ELF-1 (cell line): ENCODE measurements around the gene ABLIM2.
A peak's percentile ranks its signal among the peaks of the same experiment; 100 is the strongest.

Source experiments
- DNase-seq: peaks from one replicate; pipeline ENCODE4 v3.0.0-alpha.2; 2016; ENCODE audit warnings: low read depth, low spot score

ABLIM2 gene

GRCh38 chr4:8028884-8029568 is 129.6 kb downstream of the ABLIM2 start:
- DNase-seq, result peak; percentile 56

DNA sequence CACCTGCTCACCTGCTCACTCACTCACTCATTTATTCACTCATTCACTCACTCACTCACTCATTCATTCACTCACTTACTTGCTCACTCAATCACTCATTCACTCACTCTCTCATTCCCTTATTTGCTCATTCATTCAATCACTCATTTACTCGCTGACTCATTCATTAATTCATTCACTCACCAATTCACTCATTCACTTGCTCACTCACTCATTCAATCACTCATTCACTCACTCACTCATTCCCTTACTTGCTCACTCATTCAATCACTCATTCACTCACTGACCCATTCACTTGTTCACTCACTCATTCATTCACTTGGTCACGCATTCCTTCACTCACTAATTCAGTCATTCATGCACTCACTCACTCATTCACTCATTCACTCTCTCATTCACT is 130.2 kb downstream of the ABLIM2 start:
- DNase-seq, result no peak

DNA sequence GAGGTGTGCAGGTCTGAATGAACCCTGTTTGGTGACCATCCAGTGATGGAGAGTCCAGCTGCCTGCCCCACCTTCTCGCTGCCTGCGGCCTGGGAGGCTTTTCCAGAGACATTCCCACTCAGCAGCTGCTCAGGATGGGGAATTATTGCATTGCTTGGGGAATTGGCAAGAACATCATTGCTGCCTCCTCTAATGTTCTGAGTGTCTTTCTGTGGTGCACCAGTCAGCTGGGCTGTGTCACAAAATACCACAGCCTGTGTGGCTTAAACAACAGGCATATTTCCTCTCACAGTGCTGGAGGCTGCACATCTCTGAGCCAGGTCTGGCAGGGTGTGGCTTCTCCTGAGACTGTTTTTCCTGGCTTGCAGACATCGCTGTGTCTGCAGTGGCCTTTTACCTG is 132.2 kb downstream of the ABLIM2 start:
- no peak for DNase-seq

- no peak for DNase-seq
Measured at GRCh38 chr4:8025668-8026067, 132.9 kb downstream of the ABLIM2 start.

- DNase-seq, result no peak
Measured at GRCh38 chr4:8024073-8024786, 134.4 kb downstream of the ABLIM2 start.

- no peak for DNase-seq
Measured at GRCh38 chr4:8023696-8024033, 134.9 kb downstream of the ABLIM2 start.

DNA sequence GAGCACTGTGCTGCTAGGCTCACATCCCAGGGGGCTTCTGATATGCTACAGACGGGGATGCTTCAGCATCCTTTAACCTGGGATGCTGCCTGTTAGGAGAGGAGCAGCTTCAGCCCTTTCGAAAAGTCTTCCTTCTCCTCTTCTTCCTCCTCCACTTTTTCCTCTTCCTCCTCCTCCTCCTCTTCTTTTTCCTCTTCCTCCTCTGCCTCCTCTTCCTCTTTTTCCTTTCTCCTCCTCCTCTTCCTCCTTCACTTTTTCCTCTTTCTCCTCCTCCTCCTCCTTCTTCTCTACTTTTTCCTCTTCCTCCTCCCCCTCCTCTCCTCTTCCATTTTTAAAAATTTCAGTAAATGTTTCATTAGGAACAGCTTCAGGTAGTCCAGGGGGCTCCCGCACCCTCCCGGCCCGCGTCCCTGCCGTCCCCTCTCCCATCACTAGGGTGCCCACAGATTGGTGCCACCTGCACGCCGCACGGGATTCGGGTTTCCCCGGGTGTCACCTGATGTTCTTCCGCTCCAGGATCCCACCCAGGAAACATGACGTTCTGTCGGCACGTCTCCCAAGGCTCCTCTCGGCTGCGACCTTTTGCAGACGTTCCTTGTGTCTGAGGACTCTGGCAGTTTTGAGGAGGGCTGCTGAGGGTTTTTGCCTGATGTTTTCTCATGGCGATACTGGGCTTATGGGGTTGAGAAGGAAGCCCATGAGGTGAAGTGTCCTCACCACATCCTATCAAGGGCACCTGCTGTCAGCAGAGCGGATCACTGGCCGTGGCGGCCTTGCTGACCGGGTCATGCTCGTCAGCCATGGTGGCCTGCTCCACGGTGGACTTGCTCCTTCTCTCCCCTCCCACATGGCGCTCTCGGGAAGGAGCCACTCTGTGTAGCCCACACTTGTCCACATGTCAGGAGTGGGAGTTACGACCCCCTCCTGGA is 135.6 kb downstream of the ABLIM2 start:
- no peak for DNase-seq

DNA sequence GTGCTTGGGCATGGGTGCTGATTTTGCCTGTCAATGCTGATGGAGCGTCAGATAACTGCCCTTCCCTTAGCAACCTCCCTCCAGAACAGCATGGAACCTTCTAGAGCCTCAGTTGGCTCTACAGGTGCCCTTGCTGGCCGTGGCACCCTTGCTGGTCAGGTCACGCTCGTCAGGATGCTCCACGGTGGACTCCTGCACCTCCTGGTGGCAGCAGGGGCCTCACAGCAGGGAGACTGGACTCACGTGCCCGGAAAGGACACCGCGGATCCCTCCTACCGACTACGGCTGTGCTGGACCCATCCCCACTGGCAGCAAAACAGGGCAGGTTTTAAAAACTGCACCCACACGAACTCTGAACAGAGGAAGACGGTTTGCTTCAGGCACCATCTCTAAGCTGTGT is 136.8 kb downstream of the ABLIM2 start:
- DNase-seq, result no peak

DNA sequence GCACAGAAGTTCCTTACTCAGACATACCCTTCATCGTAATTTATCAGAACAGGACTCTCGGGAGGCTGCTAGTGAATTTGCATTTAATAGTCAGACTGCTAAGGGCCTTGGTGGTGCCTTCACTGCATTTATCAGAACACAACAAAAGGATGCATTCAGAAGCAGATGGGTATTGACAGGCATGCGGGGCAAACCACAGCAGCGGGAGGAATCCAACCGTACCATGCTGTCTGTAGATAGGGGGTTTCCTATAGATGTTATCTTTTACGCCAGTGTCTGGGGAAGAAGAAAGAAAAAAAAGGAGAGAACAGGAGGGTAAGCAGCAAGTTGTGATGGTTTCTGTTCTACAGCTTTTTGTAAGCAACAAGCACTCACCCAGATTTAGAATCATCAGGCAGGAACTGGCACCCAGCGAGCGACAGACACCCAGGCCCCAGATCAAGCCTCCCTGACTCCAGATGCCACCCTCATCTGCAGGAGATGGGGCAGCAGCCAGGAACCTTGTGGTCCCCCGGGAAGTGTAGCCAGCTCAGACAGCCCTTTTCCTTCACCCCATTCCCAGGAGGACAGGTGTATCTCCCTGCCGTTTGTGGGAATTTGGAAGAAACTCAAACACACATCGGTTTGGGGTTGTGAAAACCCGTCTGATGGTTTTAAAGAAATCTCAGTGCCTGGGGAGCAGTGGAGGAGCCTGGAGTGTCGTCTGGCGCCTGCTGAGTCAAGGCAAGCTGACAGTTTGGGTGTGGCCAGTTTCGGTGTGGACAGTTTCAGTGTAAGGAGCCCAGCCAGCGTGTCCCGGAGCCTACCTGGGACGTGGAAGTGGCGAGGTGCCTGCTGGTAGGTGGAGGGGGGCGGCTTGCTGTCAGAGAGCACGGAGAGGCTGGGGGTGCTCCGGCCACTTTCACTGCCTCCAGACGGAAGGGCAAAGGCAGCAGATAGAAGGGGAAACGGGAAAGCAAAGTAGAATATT is 138.9 kb downstream of the ABLIM2 start:
- DNase-seq, result no peak

- no peak for DNase-seq
Measured at GRCh38 chr4:8016527-8016926, 142.1 kb downstream of the ABLIM2 start.

DNA sequence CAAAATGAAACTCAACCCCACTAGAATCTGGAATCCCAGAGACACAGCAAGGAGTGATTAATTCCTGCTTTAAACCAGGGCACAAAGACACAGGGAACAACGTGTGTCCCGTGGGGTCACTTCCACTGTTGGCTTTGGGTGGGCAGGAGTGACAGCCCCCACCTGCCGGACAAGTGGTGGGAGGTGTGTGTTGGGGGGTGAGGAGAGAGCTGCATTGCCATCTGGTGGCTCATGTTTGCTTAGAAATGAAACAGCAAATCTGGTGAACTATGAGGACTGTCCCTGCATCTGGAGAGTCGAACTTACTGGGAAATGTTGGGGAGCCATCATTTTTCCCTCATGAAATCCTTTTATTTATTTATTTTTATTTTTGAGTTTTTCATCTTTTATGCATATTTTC is 143.1 kb downstream of the ABLIM2 start:
- no peak for DNase-seq

DNA sequence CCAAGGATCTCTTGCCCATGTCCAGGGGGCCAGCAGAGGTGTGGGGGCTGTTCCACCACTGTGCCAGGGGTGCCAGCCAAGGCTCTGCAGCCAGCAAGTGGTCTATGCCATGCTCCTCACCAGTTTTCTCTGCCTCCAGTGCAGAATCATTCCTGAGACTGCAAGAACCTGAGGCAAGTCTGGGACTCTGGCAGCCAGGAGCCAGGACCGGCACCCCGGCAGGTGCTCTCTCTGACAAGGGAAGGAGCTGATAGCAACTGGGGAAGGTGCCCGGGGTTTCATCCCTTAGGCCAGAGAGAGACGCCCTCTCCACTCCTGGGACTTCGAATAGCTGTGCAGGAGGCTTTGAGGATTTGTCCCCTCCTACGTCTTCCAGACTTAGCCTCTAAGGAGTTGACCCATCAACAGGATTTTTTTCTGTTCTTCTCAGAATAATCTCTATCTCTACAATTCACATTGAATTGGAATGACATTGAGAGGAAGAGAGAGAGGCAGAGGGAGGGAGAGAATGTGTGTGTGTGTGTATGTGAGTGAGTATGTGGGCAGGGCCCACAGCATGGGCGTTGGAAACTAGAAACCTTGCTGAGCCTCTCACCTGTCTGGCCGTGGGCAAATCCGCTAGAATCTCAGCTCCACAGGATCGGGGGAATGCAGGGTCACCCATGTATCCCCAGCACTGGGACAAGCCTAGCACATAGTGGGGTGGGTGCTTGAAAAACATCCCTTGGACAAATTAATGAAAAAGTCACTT is 144.5 kb downstream of the ABLIM2 start:
- no peak for DNase-seq

DNA sequence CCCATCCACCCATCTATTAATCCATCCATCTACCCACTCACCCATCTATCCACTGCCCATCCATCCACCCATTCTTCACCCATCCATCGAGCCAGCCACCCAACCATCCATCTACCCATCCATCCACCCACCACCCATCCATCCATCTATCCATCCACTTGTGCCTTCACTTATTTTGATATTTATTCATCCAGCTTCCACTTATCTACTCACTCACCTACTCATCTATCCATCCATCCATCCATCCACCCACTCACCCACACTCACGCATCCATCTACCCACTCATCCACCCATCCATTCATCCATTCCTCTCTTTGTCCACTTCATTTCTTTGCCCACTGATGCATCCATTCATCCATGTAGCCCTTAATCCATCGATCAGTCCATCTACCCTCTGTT is 146.1 kb downstream of the ABLIM2 start:
- no peak for DNase-seq

DNA sequence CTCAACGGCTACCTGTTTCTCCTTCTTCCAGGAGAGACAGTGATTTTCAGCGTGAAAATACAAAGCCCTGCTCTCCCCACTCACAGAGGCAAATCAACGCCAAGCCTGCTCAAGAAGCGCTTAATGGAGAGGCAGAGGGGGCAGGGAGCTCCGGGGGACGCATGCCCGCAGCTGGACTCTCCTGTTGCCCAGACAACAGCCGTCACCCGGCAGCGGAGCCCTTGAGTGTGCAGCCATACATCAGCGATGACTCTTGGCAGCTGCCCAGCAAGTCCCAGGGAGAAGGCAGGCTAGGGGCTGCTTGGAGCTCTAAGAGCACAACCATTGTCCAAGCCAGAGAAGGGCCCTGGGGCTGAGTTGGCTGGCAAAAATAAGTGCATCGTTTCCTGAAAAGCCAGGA is 148.0 kb downstream of the ABLIM2 start:
- DNase-seq, result peak; percentile 35

DNA sequence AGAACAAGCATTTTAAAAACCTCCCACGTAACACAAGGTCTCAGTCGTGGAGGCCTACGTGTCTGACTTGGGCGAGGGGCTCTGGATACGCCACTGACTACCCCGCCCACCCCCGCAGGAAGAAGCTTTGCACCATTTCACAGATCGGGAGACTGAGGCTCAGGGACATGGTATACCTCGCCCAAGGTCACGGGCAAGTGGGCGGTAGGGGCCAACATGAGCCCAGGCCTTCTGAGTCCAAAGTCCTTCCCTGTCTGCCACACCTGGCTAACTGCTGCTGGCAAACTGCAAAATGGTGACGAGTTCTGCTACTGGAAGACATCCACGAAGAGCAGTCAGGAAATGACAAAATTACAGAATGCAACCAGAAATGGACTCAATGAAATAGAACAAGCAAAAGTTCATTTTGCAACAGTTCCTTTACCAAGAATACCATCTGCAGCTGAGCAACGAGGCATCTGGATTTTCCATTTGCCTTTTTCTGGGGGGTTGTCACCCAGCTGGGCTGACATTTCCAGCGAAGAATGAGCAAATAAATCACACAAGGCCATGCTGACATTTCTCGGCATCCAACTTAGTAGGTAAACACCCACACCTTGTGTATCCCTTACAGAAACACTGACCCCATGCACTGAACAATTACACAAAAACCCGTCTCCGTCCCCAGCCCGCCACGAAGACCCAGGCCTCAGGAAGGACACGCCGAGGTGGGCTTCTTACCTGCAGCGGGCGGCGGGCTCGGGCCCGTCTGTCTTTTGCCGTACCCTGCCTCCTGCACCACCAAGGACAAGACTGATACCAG is 148.7 kb downstream of the ABLIM2 start:
- DNase-seq, result no peak

- no peak for DNase-seq
Measured at GRCh38 chr4:8009097-8009496, 149.5 kb downstream of the ABLIM2 start.

- DNase-seq, result no peak
Measured at GRCh38 chr4:8008391-8008790, 150.2 kb downstream of the ABLIM2 start.

- no peak for DNase-seq
Measured at GRCh38 chr4:8007581-8007980, 151.0 kb downstream of the ABLIM2 start.

GRCh38 chr4:8006471-8006870 is 152.1 kb downstream of the ABLIM2 start:
- DNase-seq, result no peak

GRCh38 chr4:8005814-8006215 is 152.8 kb downstream of the ABLIM2 start:
- no peak for DNase-seq
